Stimulated activated naive CD4-positive, alpha-beta T cell treated with Interleukin-2 at 50 U/mL for 16 hours (primary cell): ENCODE results near the gene PAPSS2.

Source experiments
- DNase-seq: peaks from one replicate; lab custom pipeline; 2025; lab: John Stamatoyannopoulos, UW

Gene PAPSS2

DNA sequence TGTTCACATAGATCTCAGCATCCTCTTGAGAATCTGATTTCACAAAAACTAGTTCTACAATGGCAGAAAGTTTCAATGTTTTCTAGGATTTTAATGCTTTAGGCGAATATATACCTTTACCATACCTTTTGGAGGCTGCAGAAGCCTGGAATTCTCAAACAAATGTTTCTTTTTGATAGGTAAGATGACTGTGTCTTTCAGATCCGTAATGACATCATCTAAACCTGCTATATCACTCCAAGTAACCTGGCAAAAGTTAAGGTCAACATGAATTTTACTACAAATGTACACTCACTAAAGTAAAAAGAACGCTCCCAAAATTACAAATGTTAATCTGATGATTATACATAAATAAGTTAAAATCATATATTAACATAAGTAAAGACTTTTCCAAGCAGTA lies 130.5 kb downstream of the PAPSS2 start:
- no peak for DNase-seq

DNA sequence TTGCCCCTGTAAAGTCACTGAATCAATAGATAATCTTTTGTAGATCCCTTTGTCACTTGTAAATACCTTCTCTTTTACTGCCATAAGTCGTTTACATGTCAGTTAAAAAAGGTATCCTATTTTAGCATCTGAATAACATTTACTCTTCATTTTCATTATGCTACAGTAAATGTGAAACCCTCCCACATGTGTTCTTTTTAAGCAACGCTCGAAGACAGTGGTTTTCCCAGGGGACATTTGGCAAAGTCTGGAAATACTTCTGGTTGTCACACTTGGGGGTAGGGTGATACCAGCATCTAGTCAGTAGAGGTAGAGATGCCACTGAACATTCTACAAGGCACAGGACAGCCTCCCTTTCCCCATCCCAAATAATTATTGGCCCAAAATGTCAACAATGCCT lies 134.6 kb downstream of the PAPSS2 start:
- DNase-seq, result no peak
